ENCODE results near the gene VANGL1. TPM values are rescaled to one million over a fixed set of nuclear protein-coding genes. Genes with fewer than 3 reads are reported as not detected.
A peak's percentile ranks its signal among the peaks of the same experiment; 100 is the strongest.

Gene VANGL1
- total RNA-seq, 1 donor from 2014 or later = 8.5 TPM

- peak; percentile 40 for DNase-seq (ENCODE audit: low spot score)
- Mint-ChIP-seq H3K4me3 (peak overlapping the region; percentile 20), H3K27ac (peak overlapping the region; percentile 61), H3K4me1 (peaks cover 17% of the 10 kb centered on the region), H3K9me3 (no peaks in the 10 kb centered on the region), H3K27me3 (ENCODE audit: insufficient read depth, low read depth) (no peaks in the 10 kb centered on the region), H3K36me3 (peaks cover 5% of the 10 kb centered on the region)
- H3K9me3 ChIP-seq (ENCODE audit: low read depth) = no peaks in the 10 kb centered on the region
- H3K9ac ChIP-seq = no peak overlapping the region
- peaks cover 19% of the 10 kb centered on the region for H3K79me2 ChIP-seq (ENCODE audit: low read depth)
- H3F3A ChIP-seq (ENCODE audit: low read depth) = peaks cover 11% of the 10 kb centered on the region
- no peak overlapping the region for H3K4me3 ChIP-seq
- TF ChIP-seq CTCF (IDR thresholded peaks at IDR 0.05) = no peak
- no peak for TF ChIP-seq EZH2phosphoT487 (IDR thresholded peaks at IDR 0.05)
- no peak for TF ChIP-seq EZH2 (IDR thresholded peaks at IDR 0.05)
- H3K27ac ChIP-seq = no peak overlapping the region
- no peak overlapping the region for H2AFZ ChIP-seq (replicated peaks)
- H3K27me3 ChIP-seq = peaks cover 9% of the 10 kb centered on the region
- peaks cover 40% of the 10 kb centered on the region for H3K4me1 ChIP-seq
- H3K36me3 ChIP-seq = no peaks in the 10 kb centered on the region
- peak overlapping the region; percentile 36 for H3K4me2 ChIP-seq
- H4K20me1 ChIP-seq (ENCODE audit: low read depth) = peaks cover 33% of the 10 kb centered on the region
Observed at GRCh38 chr1:115649964-115650363, 8.2 kb downstream of the VANGL1 start.

GRCh38 chr1:115650961-115651360 lies 9.2 kb downstream of the VANGL1 start:
- H3K27ac ChIP-seq = no peak overlapping the region
- no peak overlapping the region for H3K4me3 ChIP-seq
- no peak overlapping the region for H2AFZ ChIP-seq (replicated peaks)
- Mint-ChIP-seq H3K27ac (no peak overlapping the region), H3K36me3 (peaks cover 5% of the 10 kb centered on the region), H3K9me3 (no peaks in the 10 kb centered on the region), H3K4me3 (no peak overlapping the region), H3K4me1 (peaks cover 25% of the 10 kb centered on the region), H3K27me3 (ENCODE audit: insufficient read depth, low read depth) (no peaks in the 10 kb centered on the region)
- DNase-seq (ENCODE audit: low spot score) = no peak
- H4K20me1 ChIP-seq (ENCODE audit: low read depth) = peaks cover 33% of the 10 kb centered on the region
- no peaks in the 10 kb centered on the region for H3K36me3 ChIP-seq
- H3F3A ChIP-seq (ENCODE audit: low read depth) = peaks cover 11% of the 10 kb centered on the region
- H3K27me3 ChIP-seq = peaks cover 9% of the 10 kb centered on the region
- TF ChIP-seq CTCF (IDR thresholded peaks at IDR 0.05) (no peak), EZH2phosphoT487 (IDR thresholded peaks at IDR 0.05) (no peak), EZH2 (IDR thresholded peaks at IDR 0.05) (no peak)
- H3K79me2 ChIP-seq (ENCODE audit: low read depth) = peaks cover 14% of the 10 kb centered on the region
- peak overlapping the region; percentile 28 for H3K4me2 ChIP-seq
- H3K9me3 ChIP-seq (ENCODE audit: low read depth) = no peaks in the 10 kb centered on the region
- H3K4me1 ChIP-seq = peaks cover 40% of the 10 kb centered on the region
- no peak overlapping the region for H3K9ac ChIP-seq

GRCh38 chr1:115651391-115651790 lies 9.6 kb downstream of the VANGL1 start:
- no peak overlapping the region for H3K9ac ChIP-seq
- no peak for DNase-seq (ENCODE audit: low spot score)
- Mint-ChIP-seq H3K36me3 (peaks cover 5% of the 10 kb centered on the region), H3K27me3 (ENCODE audit: insufficient read depth, low read depth) (no peaks in the 10 kb centered on the region), H3K4me3 (no peak overlapping the region), H3K27ac (no peak overlapping the region), H3K9me3 (no peaks in the 10 kb centered on the region), H3K4me1 (peaks cover 25% of the 10 kb centered on the region)
- H3K9me3 ChIP-seq (ENCODE audit: low read depth) = no peaks in the 10 kb centered on the region
- H3K27ac ChIP-seq = no peak overlapping the region
- peaks cover 12% of the 10 kb centered on the region for H3K79me2 ChIP-seq (ENCODE audit: low read depth)
- peaks cover 9% of the 10 kb centered on the region for H3K27me3 ChIP-seq
- peaks cover 40% of the 10 kb centered on the region for H3K4me1 ChIP-seq
- no peak overlapping the region for H2AFZ ChIP-seq (replicated peaks)
- H4K20me1 ChIP-seq (ENCODE audit: low read depth) = peaks cover 32% of the 10 kb centered on the region
- no peak for TF ChIP-seq EZH2phosphoT487 (IDR thresholded peaks at IDR 0.05)
- no peak for TF ChIP-seq EZH2 (IDR thresholded peaks at IDR 0.05)
- no peak for TF ChIP-seq CTCF (IDR thresholded peaks at IDR 0.05)
- H3F3A ChIP-seq (ENCODE audit: low read depth) = peaks cover 11% of the 10 kb centered on the region
- H3K4me2 ChIP-seq = no peak overlapping the region
- no peak overlapping the region for H3K4me3 ChIP-seq
- H3K36me3 ChIP-seq = no peaks in the 10 kb centered on the region

All from neural progenitor cell (in vitro differentiated cells).